HUES48 (cell line): ENCODE data around the gene CLDN5.

Experiments
- H3K27ac ChIP-seq: one replicate; pipeline ENCODE4 v1.7.0; 2013; ENCODE audit warnings: low read depth, low read length, inconsistent platforms
- H3K27me3 ChIP-seq: 2 replicates; pipeline ENCODE4 v1.6.1; 2013; ENCODE audit warnings: mild to moderate bottlenecking, low read length; ENCODE audit not compliant: control insufficient read depth, insufficient read depth
- H3K36me3 ChIP-seq: 2 replicates; pipeline ENCODE4 v1.6.1; 2013; ENCODE audit warnings: low read length; ENCODE audit not compliant: control insufficient read depth, insufficient read depth
- H3K4me1 ChIP-seq: 2 replicates; pipeline ENCODE4 v1.6.1; 2013; ENCODE audit warnings: mild to moderate bottlenecking, low read length; ENCODE audit not compliant: control insufficient read depth, insufficient read depth
- H3K4me3 ChIP-seq: 2 replicates; pipeline ENCODE4 v1.5.1; 2013; ENCODE audit warnings: mild to moderate bottlenecking, low read depth, low read length
- H3K9ac ChIP-seq: 2 replicates; pipeline ENCODE4 v1.6.1; 2013; ENCODE audit warnings: mild to moderate bottlenecking, low read depth, low read length, moderate library complexity
- H3K9me3 ChIP-seq: 2 replicates; pipeline ENCODE4 v1.6.1; 2013; ENCODE audit warnings: low read length; ENCODE audit not compliant: control insufficient read depth, insufficient read depth

Gene CLDN5

GRCh38 chr22:19478901-19479354 is 45.3 kb downstream of the CLDN5 start, which contains the start of gene UFD1:
TSS of gene UFD1 (minus strand) at chr22:19479193. CDS start at chr22:19479085, 108 bp downstream.
- Histone ChIP-seq H3K4me1 (peaks cover 6% of the 10 kb centered on the region; the same call in 1 of the 2 replicates), H3K36me3 (peaks cover 38% of the 10 kb centered on the region), H3K4me3 (peak within 1 kb of the TSS; percentile 71), H3K27me3 (no peaks in the 10 kb centered on the region), H3K9me3 (no peaks in the 10 kb centered on the region), H3K27ac (peak within 1 kb of the TSS; percentile 98), H3K9ac (peak within 1 kb of the TSS; percentile 95)

- Histone ChIP-seq H3K9ac (peak overlapping the region; percentile 71), H3K27me3 (no peaks in the 10 kb centered on the region), H3K27ac (peak overlapping the region; percentile 98), H3K4me3 (peak overlapping the region; percentile 71), H3K36me3 (peaks cover 38% of the 10 kb centered on the region), H3K9me3 (no peaks in the 10 kb centered on the region), H3K4me1 (peaks cover 6% of the 10 kb centered on the region; the same call in 1 of the 2 replicates)
Measured at GRCh38 chr22:19478045-19478900, 45.9 kb downstream of the CLDN5 start.

GRCh38 chr22:19477321-19478044 is 46.7 kb downstream of the CLDN5 start:
- H3K4me1 ChIP-seq: peaks cover 6% of the 10 kb centered on the region; the same call in 1 of the 2 replicates
- no peaks in the 10 kb centered on the region for H3K27me3 ChIP-seq
- peak overlapping the region; percentile 71 for H3K4me3 ChIP-seq
- H3K27ac ChIP-seq: no peak overlapping the region
- H3K9ac ChIP-seq: no peak overlapping the region; the same call in 1 of the 2 replicates
- no peaks in the 10 kb centered on the region for H3K9me3 ChIP-seq
- peaks cover 40% of the 10 kb centered on the region for H3K36me3 ChIP-seq

- H3K36me3 ChIP-seq: peaks cover 46% of the 10 kb centered on the region
- H3K4me1 ChIP-seq: peaks cover 6% of the 10 kb centered on the region; the same call in 1 of the 2 replicates
- no peak overlapping the region for H3K27ac ChIP-seq
- H3K9ac ChIP-seq: no peak overlapping the region
- no peaks in the 10 kb centered on the region for H3K27me3 ChIP-seq
- H3K9me3 ChIP-seq: no peaks in the 10 kb centered on the region
- H3K4me3 ChIP-seq: no peak overlapping the region
Measured at GRCh38 chr22:19476023-19476422, 48.2 kb downstream of the CLDN5 start.

GRCh38 chr22:19473578-19473977 is 50.6 kb downstream of the CLDN5 start:
- Histone ChIP-seq H3K4me1 (peaks cover 6% of the 10 kb centered on the region; the same call in 1 of the 2 replicates), H3K27me3 (no peaks in the 10 kb centered on the region), H3K36me3 (peaks cover 68% of the 10 kb centered on the region), H3K4me3 (no peak overlapping the region), H3K9ac (no peak overlapping the region), H3K9me3 (no peaks in the 10 kb centered on the region), H3K27ac (no peak overlapping the region)
